HG02852 (cell line): ENCODE measurements around the gene FAM237B.
"Not testable (repeated sequence)": the region's sequence is repeated elsewhere in the genome, so short reads cannot be mapped to it uniquely, and the experiment has no call there.

Experiments
- ATAC-seq: cut with Tn5 transposase; IDR thresholded peaks from one replicate; pipeline ENCODE4 v1.9.1; 2021; ENCODE audit warnings: mild to moderate bottlenecking, moderate library complexity; ENCODE audit not compliant: unreplicated experiment

Gene FAM237B

GRCh38 chr7:90320801-90321494 lies at the start of gene FAM237B:
Gene FAM237B, minus strand, starts transcription at chr7:90321304. Its CDS starts 1,556 bp downstream, at chr7:90319748.
- ATAC-seq = no peak

- ATAC-seq = no peak
Measured at GRCh38 chr7:90351987-90352386, 30.9 kb upstream of the FAM237B start.

DNA sequence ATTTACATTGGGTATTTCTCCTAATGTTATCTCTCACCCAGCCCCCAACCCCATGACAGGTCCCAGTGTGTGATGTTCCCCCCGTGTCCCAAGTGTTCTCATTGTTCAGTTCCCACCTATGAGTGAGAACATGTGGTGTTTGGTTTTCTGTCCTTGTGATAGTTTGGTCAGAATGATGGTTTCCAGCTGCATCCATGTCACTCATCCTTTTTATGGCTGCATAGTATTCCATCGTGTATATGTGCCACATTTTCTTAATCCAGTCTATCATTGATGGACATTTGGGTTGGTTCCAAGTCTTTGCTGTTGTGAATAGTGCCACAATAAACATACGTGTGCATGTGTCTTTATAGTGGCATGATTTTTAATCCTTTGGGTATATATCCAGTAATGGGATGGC lies 28.9 kb upstream of the FAM237B start:
- ATAC-seq = not testable (repeated sequence)

- ATAC-seq = no peak
Measured at GRCh38 chr7:90349305-90349704, 28.2 kb upstream of the FAM237B start.

GRCh38 chr7:90347759-90348158 lies 26.7 kb upstream of the FAM237B start:
- no peak for ATAC-seq

DNA sequence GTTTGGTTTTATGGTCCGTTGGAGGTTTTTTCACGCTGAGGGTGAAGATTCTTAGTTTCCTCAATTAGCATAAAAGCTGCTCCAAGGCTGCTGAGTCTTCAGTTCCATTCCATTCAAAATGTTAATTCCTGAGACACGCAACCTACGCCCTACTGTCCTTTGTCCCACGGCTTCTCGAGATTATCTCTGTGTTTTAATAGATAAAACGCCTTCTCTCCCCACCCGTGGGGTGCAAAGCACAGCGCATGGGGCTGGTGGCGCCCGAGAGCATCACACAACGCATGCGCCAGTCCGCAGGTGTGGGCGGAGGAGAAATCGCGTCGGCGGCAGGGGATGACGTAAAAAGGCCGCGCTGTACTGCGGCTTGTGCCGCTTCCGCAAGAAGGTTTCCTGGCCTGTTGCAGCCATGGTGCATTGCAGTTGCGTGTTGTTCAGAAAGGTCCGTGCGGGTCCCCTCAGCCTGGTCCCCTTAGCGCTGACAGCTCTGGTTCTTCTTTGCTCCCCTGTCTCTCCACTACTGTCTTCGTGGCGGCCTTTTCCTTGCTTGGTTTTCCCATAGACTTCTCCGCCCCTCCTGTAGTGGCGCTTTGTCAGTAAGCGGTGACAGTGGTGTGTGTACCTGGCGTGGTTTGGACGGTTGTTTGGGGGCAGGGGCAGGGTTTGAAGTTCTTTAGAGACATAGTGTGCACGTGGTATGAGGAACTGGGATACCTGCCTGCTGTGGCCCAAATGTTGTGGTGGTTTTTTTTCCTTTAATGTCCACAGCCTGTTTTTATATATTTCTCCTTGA lies 25.4 kb upstream of the FAM237B start, which contains the start of gene GTPBP10:
TSS of gene GTPBP10 (plus strand) at position 381 of the 790 bp plus-strand sequence. CDS start at position 407, 26 bp downstream.
- ATAC-seq = peak; percentile 94

GRCh38 chr7:90345595-90346335 lies 24.7 kb upstream of the FAM237B start:
- ATAC-seq = peak; percentile 20

- no peak for ATAC-seq
Measured at GRCh38 chr7:90345016-90345415, 23.9 kb upstream of the FAM237B start.

GRCh38 chr7:90337106-90337505 lies 16.0 kb upstream of the FAM237B start:
- no peak for ATAC-seq

DNA sequence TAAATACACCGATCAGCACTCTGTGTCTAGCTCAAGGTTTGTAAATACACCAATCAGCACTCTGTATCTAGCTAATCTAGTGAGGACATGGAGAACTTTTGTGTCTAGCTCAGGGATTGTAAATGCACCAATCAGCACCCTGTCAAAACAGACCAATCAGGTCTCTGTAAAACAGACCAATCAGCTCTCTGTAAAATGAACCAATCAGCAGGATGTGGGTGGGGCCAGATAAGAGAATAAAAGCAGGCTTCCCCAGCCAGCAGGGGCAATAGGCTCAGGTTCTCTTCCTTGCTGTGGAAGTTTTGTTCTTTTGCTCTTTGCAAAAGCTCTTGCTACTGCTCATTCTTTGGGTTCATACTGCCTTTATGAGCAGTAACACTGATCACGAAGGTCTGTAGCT lies 13.8 kb upstream of the FAM237B start:
- ATAC-seq = not testable (repeated sequence)

GRCh38 chr7:90334193-90334843 lies 13.2 kb upstream of the FAM237B start:
- no peak for ATAC-seq

DNA sequence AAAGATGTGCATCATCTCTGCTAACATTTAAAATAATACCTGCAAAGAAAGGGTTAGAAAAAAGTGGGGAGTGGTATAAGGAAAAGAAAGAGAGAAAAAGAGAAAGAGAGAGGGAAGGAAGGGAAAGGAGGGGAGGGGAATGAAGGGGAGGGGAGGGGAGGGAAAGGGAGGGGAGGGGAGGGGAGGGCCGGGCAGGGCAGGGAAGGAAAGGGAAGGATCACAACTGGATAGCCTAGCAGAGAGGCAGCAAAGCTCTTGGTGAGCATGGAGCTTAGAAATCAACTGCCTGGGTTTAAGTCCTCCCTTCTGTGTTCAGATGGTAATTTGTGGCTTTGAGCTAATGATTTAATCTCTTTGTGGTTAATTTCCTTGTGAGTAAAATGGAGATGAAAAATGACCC lies 5.4 kb upstream of the FAM237B start:
- no peak for ATAC-seq

DNA sequence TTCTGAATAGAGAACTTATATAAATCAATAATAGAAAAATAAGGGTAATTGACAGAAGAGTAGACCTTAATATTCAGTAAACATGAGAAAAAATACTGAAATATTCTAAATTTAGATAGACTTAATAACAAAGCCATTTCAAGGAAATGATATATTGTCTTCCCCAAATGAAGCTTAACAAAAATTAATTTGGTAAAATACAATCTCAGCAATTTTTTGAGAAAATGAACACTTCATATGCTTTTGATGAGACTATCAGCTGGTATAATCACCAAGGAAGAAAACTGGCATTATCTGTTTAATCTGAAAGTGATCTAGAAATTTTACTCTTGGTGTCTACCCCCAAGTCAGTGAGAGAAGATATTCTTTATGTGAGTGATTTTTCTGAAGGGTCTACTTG lies 1.7 kb upstream of the FAM237B start:
- ATAC-seq = no peak

DNA sequence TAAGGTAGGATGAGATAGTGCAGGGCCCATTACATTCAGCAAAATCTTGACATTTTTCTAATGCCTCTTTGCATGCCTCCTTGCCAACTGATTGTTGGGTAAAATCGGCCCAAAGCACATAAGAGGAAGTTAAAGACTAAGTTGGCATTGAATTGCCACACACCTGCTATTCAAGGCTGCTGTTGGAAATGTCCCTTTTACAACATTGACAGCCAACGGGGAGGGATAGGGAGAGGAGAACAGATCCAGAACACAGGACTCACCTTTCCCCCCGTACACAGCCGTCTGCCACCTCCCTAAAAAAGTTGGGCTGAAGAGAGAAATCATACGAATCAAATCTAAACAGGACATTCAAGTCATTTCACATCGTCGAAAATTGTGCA lies 695 bp downstream of the FAM237B start:
- ATAC-seq = no peak

DNA sequence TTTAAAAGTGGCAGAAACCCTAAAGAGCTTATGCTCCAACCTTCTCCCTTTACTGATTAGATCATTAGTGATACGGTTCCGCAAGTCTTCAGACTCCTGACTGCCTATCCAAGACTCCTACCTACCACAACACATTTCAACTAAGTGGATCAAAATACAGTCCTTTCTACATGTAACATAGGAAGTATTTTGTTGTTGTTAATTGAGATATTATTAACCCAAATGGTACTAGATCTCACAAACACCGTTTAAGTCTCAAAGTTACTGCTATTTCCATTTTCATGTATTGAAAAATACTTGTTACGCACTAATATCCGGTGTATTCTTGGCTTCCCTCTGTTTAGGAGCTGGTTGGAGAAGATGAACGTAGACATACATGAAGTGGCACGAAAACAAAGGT lies 1.1 kb downstream of the FAM237B start:
- no peak for ATAC-seq

- ATAC-seq = no peak
Measured at GRCh38 chr7:90313907-90314306, 7.2 kb downstream of the FAM237B start.

GRCh38 chr7:90312745-90313144 lies 8.4 kb downstream of the FAM237B start:
- no peak for ATAC-seq

DNA sequence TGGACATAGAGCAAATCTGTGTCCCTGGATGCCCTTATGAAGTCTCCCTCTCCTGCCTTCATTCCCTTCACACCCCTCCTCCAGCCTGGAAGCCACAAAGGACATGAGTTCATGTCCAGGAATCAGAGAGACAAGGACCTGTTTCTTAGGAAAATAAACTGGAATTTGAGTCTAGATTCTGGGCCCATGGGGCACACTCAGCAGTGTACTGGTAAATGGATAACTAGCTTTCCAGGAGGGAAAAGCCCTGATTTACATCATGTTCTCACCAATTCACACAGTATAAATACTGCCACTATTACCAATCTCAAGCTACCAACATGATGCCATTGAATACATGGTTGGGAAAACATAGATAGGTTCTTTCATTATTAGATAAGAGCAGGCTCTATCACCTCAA lies 9.9 kb downstream of the FAM237B start:
- no peak for ATAC-seq

- ATAC-seq = no peak
Measured at GRCh38 chr7:90309872-90310271, 11.2 kb downstream of the FAM237B start.

DNA sequence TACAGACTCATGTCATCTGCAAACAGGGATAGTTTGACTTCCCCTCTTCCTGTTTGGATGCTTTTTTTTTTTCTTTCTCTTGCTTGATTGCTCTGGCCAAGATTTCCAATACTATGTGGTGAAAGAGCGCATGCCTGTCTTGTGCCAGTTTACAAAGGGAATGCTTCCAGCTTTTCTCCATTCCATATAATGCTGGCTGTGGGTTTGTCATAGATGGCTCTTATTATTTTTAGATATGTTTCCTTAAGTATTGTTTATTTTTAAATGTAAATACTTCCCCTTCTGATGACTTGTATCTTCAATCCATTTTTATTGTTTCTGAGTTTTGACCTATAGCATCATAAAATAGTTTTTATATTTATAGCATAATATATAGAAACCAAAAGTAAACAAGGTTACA lies 17.9 kb downstream of the FAM237B start:
- ATAC-seq = no peak
